Amygdala (tissue), 56 donors: ENCODE results near the gene FAM199X.
A peak's percentile ranks its signal among the peaks of the same experiment; 100 is the strongest.

Source experiments
- DNase-seq, 56 donors: peaks; one replicate each; lab custom pipeline; 2025; lab: John Stamatoyannopoulos, UW

FAM199X gene

GRCh38 chrX:104165894-104166734 is at the start of gene FAM199X:
Gene FAM199X (plus strand): TSS chrX:104166453. CDS start chrX:104166786, 333 bp downstream.
- DNase-seq, result peak in 55 of 56 donors; percentile 2 to 86 (median 65)

DNA sequence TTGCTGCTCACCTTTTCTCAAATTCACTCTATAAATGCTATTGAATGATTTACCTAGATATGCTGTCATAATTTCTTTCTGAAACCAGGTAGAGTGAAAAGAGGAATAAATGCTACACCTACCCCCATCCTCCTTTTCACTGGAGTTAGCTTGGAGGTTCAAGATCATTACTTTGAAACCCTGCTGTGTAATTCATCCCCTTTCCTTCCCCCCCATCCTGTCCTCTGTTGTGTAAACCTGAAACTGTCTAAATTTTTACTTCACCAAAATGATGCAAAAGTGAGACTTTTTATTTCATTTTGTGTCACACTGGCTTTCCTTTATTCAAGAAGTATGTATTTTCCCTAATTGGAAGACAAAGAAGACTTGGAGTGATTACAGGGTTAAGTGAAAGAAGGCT is 48.5 kb upstream of the FAM199X start:
- no peak for DNase-seq

GRCh38 chrX:104118765-104119164 is 47.5 kb upstream of the FAM199X start:
- no peak for DNase-seq

GRCh38 chrX:104122829-104123228 is 43.4 kb upstream of the FAM199X start:
- DNase-seq, result no peak

GRCh38 chrX:104126856-104127255 is 39.4 kb upstream of the FAM199X start:
- no peak for DNase-seq

DNA sequence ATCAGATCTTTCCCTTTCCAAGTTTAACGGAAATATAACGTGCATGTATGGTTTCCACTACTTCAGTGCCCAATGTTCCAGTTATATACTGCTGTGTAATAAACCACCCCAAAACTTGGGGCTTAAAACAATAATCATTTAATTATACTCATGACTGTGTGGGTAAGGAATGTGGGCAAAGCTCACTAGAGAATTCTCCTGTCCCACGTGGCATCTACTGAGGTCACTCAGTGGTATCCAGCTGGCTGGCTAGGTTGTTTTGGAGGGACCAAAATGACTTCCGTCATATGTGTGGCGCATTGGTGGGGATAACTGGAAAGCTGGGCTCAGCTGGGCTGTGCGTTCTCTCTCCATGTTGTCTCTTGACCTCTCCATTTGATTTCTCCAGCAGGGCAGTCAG is 35.4 kb upstream of the FAM199X start:
- no peak for DNase-seq

GRCh38 chrX:104134583-104135261 is 31.5 kb upstream of the FAM199X start:
- no peak for DNase-seq

GRCh38 chrX:104135677-104136076 is 30.6 kb upstream of the FAM199X start:
- DNase-seq, result no peak

DNA sequence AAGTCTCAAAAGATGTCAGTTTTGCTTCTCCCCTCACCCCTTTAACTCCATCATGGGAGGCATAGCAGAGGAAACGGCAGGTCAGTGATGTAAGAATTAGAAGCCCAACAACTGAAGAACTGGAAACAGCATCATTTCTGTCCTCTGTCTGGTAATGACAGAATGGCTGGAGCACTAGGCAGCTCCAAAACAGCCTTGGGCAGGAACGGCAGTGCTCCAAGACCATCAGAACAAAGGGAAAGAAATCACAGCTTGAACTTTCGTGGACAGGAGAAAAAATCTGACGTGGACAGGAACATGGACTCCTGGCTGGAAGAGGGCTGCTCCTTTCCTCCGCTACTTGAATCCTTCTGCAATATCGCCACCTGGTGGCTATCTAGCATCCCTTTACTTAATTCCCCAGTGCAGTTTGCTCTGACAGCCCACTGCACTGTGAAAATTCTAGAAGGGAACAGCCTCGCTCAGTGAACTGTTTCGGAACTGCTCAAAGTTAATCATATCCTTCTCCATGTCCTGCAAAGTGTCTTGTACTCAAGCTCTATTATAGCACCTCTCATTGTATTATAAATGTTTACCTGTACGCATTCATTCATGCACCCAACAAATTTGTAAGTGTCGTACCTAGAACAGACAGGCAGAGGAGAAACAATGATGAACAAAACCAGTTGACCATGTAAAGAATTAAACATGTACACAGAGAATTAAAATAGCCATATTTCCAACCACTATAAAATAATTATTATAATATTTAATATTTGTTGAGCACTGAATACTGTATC is 29.8 kb upstream of the FAM199X start:
- peak in 47 of 56 donors; percentile 0 to 81 (median 32) for DNase-seq

DNA sequence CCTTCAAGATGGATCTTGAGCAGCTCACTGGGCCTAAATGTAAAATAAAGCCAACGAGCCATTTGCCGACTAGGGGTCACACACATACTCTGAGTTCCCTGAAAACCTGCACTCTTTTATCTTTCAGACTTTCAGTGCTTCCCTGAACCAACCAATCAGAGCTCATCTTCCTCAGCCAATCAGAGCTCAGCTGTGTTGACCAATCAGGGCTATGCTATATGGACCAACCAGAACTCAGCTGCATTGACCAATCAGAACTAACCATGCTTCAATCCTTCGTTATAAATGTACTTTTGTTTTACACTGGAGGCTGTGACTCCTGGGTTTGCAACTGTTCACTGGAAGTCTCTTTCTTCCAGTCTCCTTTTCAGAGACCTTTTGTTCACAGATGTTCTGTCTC is 28.8 kb upstream of the FAM199X start:
- peak in 3 of 56 donors; percentile 1 to 20 (median 12) for DNase-seq

- no peak for DNase-seq
Measured at GRCh38 chrX:104141087-104141760, 25.0 kb upstream of the FAM199X start.

GRCh38 chrX:104151037-104151436 is 15.2 kb upstream of the FAM199X start:
- DNase-seq, result no peak

DNA sequence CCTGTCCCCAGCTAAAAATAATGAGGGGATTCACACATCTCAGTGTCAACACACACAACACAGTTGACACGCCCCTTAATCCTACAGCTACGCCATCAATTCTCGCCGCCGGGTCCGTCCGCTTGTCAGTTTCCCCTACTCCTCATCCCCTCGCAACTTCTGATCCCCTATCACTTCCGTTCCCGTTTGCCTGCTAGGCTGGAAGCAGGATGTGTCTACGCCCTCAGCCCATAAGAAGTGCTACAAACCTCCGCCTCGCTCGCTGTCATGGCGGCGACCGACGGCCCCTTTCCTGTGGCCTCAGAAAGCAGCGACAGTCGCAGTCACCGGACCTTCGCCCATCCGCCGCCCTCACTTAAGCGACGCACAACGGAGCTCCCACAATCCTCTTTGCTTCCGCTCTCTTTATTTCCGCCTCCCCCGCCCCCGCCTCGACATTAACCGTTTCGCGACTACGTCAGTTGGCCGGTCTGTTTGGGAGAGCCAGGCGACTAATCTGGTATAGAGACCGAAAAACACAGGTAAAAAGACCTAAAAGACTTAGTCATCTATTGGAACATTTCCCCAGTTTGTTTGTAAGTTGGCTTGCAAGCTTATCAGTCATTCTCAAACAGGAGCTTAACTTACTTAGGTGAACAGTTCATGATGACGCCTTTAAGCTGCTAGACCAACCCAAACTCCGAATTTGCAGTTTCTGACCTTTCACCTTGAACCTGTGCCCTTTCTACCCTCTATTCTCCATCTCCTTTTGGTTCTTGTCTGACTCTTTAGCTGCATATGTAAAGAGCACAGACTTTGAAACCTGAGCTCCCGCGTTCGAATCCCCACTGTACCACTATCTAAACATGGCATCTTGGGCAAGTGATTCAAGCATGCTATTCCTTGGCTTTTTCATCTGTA is 9.4 kb upstream of the FAM199X start, which contains the start of gene SLC25A53:
Gene SLC25A53, minus strand, starts transcription at position 380 of the 900 bp plus-strand sequence. CDS start 51,752 bp downstream, outside the sequence.
- DNase-seq, result peak; percentile 19 to 85 (median 70)

GRCh38 chrX:104166735-104167436 is 633 bp downstream of the FAM199X start:
- DNase-seq, result peak in 5 of 56 donors; percentile 1 to 19 (median 13)

- no peak for DNase-seq
Measured at GRCh38 chrX:104168127-104168526, 1.9 kb downstream of the FAM199X start.

GRCh38 chrX:104172121-104172520 is 5.9 kb downstream of the FAM199X start:
- no peak for DNase-seq

- no peak for DNase-seq
Measured at GRCh38 chrX:104172788-104173187, 6.5 kb downstream of the FAM199X start.

DNA sequence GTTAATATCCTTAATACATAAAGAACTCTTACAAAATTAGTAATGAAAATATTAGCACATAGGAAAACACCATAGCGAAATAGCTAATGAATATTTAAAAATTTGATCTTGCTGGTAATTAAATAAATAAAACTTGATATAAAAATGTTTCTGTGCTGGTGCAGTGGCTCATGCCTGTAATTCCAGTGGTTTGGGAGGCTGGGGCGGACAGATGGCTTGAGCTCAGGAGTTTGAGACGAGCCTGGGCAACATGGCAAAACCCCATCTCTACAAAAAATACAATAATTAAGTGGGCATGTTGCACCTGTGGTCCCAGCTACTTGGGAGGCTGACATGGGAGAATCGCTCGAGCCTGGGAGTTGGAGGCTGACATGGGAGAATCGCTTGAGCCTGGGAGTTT is 7.6 kb downstream of the FAM199X start:
- DNase-seq, result no peak

DNA sequence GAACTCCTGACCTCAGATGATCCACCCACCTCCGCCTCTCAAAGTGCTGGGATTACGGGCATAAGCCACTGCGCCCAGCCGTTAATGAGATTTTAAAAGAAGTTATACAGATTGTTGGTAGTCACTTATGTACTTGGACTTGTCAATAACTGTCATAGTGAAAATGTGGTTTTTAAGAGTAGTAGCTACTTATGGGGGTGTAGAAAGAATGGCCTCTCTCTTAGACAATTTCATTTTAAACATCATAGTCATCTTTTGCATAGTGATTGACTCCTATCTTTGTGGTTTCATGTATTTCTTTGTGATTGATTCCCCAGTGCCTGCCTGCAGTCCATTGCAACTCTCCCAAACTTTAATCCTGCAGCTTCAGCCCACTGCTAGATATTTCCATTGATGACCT is 17.4 kb downstream of the FAM199X start:
- no peak for DNase-seq
